ENCODE measurements around the gene CDC14B.

DNA sequence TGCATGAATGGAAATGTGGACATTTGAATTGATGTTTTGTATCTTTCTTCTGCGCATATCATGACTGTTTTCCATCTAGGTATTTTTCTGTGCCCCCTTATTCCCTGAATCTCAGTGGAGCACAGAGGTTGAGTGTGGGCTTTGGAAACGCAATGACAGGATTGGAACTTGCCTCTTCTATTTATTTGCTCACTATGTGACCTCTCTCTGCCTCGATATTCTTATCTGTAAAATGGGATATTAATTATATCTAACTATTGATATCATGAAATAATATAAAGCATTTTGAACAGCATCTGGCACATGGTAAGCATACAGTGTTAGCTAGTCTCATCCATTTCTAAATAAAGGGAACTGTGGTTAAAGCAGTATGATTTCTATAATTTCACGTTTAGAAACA is 143.6 kb downstream of the CDC14B start:
- TF ChIP-seq, protein P1, sequence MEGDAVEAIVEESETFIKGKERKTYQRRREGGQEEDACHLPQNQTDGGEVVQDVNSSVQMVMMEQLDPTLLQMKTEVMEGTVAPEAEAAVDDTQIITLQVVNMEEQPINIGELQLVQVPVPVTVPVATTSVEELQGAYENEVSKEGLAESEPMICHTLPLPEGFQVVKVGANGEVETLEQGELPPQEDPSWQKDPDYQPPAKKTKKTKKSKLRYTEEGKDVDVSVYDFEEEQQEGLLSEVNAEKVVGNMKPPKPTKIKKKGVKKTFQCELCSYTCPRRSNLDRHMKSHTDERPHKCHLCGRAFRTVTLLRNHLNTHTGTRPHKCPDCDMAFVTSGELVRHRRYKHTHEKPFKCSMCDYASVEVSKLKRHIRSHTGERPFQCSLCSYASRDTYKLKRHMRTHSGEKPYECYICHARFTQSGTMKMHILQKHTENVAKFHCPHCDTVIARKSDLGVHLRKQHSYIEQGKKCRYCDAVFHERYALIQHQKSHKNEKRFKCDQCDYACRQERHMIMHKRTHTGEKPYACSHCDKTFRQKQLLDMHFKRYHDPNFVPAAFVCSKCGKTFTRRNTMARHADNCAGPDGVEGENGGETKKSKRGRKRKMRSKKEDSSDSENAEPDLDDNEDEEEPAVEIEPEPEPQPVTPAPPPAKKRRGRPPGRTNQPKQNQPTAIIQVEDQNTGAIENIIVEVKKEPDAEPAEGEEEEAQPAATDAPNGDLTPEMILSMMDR (conservative IDR thresholded peaks at IDR 0.05; ENCODE audit: low read length), result no peak
- no peak for TF ChIP-seq EZH2phosphoT487 (IDR thresholded peaks at IDR 0.05; ENCODE audit: borderline replicate concordance)

Measured in Loucy (cell line).